HG02678 (cell line): Measurements from ENCODE around the gene HS3ST6.
"Not testable (repeated sequence)": the region's sequence is repeated elsewhere in the genome, so short reads cannot be mapped to it uniquely, and the experiment has no call there.

Source experiments
- ATAC-seq: cut with Tn5 transposase; IDR thresholded peaks from one replicate; pipeline ENCODE4 v1.9.1; 2021; ENCODE audit warnings: mild to moderate bottlenecking, moderate library complexity; ENCODE audit not compliant: unreplicated experiment

The HS3ST6 gene

DNA sequence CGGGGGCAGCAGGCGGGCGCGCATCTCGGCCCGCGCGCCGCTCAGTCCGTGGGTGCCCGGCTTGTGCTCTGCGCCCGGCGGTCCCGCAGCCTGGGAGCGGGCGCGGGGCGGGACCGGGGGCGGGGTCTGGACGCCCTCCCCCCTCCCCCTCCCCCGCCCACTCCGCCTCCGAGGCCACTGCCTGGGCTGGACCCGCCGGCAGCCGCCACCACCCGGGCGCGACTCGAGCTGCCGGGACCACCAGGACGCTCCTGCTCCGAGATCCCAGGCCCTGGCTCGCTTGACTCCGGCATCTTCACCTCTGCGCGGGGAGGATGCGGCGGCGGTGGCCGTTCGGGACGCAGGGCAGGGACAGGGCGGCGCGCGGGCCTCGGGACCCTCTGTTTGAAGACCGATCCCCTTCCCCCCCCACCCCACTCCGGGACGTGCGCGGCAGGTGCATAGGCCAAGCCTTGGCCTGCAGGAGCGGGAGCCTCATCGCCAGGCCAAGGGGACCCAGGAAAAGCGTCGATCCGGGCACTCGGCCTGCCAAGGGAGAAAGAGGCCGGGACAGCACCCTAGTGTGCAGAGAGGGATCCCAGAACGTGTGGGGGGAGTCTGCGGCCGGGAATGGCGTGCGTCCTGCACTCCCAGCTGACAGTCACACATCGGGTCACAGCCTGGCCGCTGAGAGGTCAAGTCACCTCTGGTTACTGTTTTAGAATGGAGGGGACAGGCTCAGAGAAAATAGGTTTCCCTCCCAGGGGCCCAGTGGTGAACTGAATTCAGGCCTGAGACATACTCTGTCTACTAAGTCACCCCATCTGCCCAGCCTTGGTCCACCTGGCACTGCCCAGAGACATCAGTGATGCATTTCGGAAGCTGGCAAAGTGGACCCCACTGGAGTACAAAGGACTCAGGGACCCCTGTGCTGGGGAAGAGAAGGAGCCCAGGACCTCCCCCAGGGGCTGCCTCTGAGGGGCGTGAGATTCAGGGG is at the start of gene HS3ST6:
Gene HS3ST6, minus strand, starts transcription at position 65 of the 976 bp plus-strand sequence. CDS start 92 bp downstream, outside the sequence.
- no peak for ATAC-seq

DNA sequence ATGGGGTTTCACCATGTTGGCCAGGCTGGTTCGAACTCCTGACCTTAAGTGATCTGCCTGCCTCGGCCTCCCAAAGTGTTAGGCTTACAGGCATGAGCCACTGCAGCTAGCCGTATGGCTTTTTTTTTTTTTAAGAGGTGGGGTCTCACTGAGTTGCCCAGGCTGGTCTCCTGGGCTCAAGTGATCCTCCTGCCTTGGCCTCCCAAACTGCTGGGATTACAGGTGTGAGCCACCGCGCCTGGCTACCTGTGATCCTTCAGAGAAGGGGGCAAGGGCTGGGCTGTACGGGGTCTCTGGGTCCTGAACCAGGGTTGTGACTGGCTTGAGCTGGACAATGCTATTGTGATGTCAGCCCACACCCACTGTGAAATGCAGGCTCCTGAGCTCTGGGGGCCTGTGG is 48.2 kb upstream of the HS3ST6 start, which contains the start of gene RNF151:
Gene RNF151, plus strand, starts transcription at position 397 of the 400 bp plus-strand sequence. CDS start 26 bp downstream, outside the sequence.
- no peak for ATAC-seq

DNA sequence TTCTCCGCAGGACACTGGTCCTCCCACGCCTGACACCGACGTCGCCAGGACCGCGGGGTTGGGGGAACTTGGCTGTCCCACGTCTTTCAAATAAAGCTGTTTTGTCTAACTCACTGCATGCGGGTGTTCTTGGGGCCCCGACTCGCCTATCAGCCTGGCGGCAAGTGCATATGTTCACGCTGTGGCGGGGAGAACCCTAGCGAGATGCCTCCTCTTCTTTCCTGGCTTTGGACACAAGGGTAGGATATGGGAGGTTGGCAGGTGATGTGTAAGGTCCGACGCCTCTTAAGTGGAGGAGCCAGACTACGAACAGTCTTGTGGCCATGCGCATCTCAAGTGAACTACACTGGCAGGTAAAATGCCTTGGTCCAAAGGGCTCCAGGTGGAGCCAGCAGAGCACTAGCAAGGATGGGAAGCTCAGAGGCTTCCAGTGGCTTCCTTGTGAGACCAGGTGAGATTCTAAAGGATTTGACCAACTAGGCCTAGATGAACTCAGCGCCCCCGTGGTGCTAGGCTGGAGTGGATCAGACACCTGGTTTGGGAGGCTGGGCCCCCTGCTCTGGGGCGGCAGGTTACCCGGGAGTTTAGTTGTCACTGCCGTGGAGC is 47.3 kb upstream of the HS3ST6 start:
- no peak for ATAC-seq

DNA sequence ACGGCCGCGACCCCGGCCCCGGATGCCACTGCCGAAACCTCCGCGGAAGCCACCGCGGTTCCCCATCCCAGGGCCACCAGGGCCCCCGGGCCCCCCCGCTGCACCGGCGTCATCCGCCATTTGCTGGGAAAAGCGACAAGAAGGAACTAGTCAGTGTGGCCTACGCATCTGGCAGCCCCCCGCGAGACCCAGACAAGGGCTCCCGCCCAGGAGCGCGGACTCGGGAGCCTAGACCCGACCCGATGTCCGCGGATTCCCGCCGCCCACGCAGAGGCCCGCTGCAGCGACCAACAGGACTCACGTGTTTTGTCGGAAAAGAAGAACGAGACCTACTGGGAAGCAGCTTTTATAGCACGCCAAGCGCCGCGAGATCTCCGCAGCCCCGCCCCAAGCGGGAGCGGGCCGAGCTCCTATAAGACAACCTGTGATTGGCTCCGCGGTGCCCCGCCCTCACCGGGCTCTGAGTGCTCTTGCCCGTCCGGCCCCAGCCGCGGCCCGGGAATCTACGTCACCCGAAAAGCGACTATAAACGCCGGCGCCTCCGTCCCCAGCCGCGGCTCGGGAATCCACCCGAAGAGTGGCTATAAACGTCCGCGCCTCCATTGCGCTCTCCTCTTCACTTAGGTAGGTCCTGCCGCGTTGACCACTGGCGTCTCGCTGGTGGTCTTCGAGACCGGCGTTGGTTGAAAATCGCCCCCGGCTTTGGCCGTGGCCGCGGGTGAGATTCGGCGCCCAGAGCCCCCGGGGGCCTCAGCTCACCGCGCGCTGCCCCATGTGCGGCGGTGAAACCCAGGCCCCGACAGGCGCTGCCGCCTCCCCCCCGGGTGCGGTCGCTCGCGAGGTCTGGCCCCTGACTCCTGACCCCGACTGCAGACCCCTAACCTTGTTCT is 46.5 kb upstream of the HS3ST6 start, which contains the start of gene RPS2:
Gene RPS2, minus strand, starts transcription at position 321 of the 890 bp plus-strand sequence. Its CDS starts 201 bp downstream, at position 120.
- peak; percentile 89 for ATAC-seq

DNA sequence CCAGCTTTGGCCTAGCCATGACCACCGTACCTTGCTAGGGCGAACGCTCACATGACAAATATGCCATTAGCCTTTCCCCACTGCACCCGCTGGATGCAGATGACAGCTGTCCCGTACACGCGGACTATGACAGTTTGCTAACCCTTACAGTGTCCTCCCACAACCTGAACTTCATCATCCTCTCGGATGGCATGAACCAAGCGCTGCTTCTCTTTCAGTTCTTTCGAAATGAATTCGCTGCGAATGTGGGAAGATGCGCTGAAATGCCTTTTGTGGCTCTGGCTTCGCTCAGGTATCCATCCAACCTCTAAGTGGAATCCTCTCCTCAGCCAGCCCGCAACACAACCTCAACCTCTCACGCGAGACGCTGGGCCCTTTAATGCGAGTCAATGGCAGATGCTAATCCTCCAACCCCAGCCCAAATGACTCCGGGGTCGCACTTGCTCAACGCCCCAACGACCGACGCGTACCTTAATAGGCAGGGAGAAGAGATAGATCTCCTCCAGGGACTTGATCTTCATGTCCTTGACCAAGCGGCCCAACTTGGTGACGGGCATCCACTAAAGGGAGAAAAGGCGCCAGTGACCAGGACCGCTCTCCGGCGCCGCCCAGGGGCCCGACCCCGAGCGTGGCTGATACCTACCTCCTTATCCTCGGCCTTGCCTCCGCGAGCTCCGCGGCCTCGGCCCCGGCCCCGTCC is 45.7 kb upstream of the HS3ST6 start:
- peak; percentile 10 for ATAC-seq

DNA sequence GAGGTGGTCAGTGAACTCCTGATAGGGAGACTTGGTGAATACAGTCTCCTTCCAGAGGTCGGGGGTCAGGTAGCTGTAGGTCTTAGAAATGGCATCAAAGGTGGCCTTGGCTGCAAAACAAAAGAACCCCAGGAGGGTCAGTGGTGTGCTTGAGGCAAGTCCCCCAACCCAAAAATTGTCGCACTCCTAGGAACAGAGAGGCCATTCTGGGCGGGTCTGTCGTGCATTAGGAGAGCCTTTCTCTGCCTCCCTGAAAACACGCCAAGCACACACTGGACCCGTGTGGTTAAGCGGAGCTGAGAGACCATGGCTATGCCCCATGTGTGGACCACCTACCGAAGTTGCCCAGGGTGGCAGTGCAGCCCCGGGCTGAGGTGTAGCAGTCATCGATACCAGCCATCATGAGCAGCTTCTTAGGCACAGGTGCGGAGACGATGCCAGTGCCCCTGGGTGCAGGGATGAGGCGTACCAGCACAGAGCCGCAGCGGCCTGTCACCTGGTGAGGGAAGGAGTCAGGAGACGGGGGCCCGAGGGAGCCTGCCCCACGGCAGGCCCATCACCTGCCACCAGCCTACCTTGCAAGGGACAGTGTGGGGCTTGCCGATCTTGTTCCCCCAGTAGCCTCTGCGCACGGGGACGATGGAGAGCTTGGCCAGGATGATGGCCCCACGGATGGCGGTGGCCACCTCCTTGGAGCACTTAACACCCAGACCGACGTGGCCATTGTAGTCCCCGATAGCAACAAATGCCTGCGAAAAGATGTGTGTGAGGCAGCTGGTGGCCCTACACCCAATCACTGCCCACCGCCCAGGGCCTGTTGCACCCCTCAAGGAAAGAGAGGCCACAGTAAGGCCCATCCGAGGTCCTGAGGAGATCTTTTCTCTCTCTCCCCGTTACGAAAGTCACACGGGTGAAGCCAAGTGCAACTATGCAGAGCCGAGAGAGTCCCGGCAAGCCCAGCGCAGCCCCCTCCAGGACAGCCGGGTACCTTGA is 44.2 kb upstream of the HS3ST6 start:
- ATAC-seq, result not testable (repeated sequence)

DNA sequence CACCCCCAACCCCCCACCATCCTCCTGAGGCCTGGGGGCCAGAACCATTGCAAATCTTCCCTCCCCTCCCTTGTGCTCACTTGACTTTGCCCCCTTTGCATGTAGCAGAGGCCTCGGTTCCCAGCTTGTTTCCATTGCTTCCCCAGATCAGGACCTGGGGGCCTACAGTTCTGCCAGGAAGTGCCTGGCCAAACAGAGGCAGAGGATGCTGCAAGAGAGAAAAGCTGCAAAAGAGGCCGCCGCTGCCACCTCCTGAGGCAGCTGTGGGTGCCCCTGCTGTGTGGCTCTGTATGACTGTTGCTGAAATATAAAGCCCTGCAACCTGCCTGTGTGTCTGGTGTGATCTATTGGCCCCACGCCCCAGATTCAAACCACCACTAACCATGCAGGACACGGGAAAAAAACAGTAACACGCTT is 43.4 kb upstream of the HS3ST6 start:
- no peak for ATAC-seq

DNA sequence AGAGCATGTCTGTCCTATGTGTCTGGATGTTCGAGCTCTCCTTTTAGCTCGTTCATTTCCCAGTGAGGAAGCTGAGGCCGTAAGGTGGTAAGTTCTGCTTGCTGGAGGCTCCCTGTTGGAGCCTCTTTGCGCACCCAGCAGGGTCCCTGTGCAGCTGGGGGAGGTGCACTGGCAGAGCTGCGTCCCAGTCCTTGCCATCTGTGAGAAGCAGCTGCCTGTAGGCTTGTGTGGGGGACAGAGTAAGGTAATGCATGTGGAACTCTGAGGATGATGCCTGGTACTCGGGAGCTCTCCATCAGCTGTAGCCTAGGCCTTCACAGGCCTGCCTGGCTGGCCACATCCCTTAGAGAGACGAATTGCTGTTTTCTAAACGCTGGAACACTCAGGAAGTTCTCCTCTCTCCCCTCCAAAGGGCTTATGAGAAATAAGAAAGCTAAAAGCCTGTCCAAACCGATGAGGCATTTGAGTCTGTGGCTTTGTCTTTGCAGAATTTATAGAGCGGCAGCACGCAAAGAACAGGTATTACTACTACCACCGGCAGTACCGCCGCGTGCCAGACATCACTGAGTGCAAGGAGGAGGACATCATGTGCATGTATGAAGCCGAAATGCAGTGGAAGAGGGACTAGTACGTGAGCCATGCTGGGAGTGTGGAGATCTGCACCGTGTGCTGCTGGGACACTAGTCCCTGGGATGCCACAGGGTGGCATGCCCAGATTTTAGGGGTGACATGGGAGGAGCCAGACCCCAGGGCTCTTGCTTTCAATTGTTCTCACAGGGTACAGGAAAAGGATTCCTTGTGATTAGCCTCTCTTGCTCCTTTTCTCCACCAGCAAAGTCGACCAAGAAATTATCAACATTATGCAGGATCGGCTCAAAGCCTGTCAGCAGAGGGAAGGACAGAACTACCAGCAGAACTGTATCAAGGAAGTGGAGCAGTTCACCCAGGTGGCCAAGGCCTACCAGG is 42.7 kb upstream of the HS3ST6 start:
- no peak for ATAC-seq

DNA sequence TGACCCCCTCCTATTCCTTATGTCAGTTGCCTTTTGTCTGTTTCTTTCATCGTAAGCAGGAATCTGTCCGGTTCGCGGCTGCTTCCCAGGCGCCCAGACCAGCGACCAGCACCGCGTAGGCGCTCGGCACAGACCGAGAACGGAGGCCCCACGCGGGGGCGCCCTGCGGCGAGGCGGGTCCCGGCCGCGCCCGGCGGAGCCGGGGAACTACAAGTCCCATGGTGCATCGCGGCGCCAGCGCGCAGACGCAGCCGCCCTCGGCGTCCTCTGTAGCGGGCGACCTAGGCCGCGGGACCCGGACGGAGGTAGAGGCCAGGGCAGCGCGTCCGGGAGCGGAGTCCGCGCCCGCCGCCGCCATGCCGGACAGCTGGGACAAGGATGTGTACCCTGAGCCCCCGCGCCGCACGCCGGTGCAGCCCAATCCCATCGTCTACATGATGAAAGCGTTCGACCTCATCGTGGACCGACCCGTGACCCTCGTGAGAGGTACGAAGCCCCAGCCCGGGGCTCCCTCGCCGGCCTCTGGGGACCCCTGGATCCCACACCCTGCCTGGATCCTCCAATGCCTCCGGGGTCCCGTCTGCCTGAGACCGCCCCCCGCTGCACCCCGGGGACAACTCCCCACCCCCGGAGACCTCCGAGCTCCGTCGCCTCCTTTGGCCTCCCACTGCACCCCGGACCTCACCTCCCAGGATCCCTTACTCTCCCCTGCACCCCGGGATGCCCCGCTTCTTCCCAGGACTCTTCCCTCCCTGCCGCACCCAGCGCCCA is 41.2 kb upstream of the HS3ST6 start, which contains the start of gene NDUFB10:
Gene NDUFB10, plus strand, starts transcription at position 270 of the 771 bp plus-strand sequence. Its CDS starts 87 bp downstream, at position 357.
- peak; percentile 80 for ATAC-seq

DNA sequence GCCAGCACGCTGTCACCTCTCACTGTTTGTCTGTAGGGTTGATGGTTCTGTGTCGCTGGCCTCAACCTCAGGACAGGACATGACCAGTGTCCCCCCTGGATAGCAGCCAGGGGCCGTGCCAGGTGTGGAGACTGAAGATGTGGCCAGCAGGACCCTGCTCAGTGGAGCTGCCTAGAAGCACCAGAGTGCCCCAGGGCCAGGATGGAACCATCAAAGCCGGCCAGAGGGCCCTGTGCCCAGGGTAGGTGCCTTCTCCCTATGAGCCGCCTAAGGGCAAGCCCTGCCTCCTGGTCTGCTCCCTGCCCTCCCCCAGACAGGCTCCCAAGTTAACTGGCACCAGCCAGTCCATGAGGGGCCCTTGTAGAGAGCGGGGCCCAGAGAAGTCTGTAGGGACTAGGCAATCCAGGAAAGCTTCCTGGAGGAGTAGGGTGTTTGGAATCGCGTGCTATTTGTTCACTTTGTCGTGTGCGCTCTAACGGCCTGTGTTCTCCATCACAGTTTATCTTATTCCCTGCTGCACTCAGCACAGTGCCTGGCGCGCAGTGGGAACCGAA is 40.6 kb upstream of the HS3ST6 start:
- ATAC-seq, result no peak

DNA sequence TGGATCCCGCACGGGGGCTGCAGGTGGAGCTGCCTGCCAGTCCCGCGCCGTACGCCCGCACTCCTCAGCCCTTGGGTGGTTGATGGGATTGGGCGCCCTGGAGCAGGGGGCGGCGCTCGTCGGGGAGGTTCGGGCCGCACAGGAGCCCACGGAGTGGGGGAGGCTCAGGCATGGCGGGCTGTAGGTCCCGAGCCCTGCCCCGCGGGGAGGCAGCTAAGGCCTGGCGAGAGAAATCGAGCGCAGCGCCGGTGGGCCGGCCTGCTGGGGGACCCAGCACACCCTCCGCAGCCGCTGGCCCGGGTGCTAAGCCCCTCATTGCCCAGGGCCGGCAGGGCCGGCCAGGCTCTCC is 39.9 kb upstream of the HS3ST6 start:
- ATAC-seq, result not testable (repeated sequence)

DNA sequence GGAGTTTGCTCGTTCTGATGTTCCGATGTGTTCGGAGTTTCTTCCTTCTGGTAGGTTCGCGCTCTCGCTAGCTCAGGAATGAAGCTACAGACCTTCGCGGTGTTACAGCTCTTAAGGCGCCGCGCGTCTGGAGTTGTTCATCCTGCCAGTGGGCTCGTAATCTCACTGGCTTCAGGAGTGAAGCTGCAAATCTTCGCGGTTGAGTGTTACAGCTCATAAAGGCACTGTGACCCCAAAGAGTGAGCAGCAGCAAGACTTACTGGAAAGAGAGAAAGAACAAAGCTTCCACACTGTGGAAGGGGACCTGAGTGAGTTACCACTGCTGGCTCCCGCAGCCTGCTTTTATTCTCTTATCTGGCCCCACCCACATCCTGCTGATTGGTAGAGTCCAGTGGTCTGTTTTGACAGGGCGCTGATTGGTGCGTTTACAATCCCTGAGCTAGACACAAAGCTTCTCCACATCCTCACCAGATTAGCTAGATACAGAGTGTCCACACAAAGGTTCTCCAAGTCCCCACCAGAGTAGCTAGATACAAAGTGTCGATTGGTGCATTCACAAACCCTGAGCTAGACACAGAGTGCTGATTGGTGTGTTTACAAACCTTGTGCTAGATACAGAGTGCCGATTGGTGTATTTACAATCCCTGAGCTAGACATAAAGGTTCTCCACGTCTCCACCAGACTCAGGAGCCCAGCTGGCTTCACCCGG is 39.4 kb upstream of the HS3ST6 start:
- ATAC-seq, result not testable (repeated sequence)

DNA sequence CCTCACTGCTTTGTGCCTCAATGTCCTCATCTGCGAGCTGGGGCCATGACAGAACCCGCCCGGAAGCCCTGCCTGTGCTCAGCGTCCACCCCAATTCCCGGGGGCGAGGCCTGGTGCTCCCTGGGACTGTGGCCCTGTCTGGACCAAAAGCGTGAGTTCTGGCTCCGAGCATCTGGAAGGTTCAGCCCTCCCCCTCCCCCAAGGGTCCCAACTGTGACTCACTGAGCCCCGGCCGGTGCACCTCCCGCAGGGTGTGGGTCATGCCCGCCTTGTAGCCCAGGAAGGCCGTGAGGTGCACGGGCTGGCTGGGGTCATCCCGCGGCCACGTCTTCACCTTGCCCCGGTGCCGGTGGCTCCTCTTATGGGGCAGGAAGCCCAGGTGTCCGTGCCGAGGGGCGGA is 35.5 kb upstream of the HS3ST6 start:
- no peak for ATAC-seq

DNA sequence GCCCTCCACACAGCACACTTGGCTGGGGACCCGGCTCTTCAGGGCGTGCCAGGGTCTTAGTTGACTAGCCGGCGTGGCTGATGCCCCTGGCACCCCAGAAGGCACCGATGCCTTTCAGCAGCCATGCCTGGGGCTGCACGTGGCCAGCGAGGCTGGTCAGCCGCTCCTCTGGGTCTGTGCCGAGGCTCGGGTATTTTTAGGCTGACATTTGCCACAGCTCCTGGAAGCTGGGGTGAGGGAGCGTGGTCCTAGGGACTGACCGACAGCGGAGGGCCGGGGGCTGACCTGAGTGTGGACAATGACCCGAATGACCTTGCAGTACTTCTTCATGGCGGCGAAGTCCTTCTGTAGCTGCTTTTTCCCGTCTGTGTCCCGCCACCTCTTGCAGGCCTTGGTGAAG is 32.3 kb upstream of the HS3ST6 start:
- no peak for ATAC-seq

DNA sequence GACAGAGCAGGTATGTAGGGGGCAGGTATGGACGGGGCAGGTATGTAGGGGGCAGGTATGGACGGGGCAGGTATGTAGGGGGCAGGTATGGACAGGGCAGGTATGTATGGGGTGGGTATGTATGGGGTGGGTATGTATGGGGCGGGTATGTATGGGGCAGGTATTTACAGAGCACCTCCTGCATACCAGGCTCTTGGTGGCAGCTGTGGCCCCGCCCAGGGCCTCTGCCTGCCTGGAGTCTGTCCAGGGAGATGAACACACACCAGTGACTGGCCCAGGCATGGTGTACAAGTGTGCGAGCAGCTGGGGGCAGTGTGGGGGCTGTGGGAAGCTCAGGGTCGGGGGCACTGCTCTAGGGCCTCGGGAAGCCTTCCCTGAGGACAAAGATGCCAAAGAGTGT is 31.8 kb upstream of the HS3ST6 start:
- ATAC-seq, result no peak

DNA sequence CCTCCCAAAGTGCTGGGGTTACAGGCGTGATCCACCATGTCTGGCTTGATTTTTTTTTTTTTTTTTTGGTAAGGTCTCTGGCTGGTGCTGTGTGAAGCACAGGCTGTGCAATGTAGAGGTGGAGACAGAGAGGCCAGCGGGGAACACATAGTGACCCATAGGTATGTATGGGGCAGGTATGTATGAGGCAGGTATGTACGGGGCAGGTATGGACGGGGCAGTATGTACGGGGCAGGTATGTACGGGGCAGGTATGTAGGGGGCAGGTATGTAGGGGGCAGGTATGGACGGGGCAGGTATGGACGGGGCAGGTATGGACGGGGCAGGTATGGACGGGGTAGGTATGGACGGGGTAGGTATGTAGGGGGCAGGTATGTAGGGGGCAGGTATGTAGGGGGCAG is 31.3 kb upstream of the HS3ST6 start:
- ATAC-seq, result no peak
